IPS-11a (cell line): Measurements from ENCODE around the gene AP1S3.

Source experiments
- H3K4me3 ChIP-seq: one replicate; pipeline ENCODE4 v1.5.1; 2013; ENCODE audit warnings: low read depth, low read length, control low read depth

AP1S3 gene

GRCh38 chr2:223725986-223726970, 111.1 kb downstream of the AP1S3 start:
- no peak overlapping the region for H3K4me3 ChIP-seq

- no peak overlapping the region for H3K4me3 ChIP-seq
These were observed 111.9 kb downstream of the AP1S3 start for GRCh38 chr2:223725494-223725893.

DNA sequence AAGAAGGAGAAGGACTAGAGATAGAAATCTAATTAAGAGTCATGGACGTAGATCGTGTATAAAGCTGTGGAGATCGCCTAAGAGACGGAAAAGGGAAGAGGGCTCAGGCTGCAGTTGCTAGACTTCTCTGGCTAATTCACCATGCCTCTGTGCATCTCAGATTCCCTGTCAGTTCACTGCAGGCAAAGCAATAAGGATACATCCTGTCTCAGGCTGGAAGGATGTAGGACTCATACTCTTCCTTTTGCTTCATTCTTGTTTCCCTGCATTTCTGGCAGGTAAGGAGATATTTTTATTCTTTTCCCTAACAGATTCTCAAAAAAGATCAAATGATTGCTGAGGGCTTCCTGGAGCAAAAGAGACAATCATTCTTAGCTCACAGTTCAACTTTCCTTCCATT, 112.5 kb downstream of the AP1S3 start:
- no peak overlapping the region for H3K4me3 ChIP-seq

DNA sequence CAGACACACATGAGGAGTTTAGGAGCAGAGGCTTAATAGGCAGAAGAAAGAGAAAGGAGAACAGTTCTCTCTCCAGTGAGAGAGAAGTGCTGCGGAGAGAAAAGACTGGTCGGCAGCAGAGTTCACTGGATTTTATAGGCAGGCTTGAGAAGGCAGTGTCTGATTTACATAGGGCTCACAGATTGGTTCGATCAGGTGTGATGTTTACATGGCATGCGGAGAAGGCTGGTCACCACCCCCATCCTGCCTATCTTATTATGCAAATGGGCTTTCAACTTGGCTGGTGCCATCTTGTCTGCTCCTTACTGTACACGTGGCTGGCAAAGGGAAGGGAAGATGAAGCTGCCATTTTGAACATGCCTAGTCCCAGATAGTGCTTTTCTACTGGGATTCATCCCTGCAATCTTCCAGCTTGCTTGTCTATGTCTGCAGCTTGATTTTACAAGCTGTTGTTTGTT, 113.4 kb downstream of the AP1S3 start:
- peak overlapping the region; percentile 55 for H3K4me3 ChIP-seq

DNA sequence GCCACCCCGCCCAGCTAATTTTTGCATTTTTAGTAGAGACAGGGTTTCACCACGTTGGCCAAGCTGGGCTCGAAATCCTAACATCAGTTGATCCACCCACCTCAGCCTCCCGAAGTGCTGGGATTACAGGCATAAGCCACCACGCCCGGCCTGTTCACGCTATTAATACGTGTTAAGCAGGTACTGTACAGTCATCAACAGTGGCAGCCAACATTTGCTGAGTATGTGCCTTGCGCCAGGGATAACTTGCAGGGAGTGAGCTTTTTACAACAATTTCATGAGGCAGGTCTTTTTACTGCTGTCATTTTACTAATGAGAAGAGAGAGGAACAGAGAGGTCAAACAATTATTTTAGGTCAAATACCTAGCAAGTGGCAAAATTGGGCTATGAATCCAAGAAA, 115.2 kb downstream of the AP1S3 start:
- H3K4me3 ChIP-seq = no peak overlapping the region

DNA sequence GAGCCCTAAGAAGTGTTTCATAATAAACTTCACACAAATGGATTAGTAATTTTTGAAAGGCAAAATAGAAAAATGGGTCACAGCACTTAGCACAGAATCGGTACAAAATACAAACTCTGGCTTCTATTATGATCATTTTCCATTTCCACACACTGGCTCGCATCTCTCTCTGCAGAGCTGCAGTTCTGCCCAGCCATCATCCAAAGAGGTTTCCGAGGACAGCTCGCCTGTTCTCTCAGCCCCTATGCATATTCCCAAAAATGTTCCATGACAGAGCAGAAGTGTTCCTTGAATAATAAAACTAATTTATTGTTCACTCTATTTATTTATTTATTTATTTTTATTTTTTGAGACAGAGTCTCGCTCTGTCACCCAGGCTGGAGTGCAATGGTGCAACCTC, 115.6 kb downstream of the AP1S3 start:
- no peak overlapping the region for H3K4me3 ChIP-seq

DNA sequence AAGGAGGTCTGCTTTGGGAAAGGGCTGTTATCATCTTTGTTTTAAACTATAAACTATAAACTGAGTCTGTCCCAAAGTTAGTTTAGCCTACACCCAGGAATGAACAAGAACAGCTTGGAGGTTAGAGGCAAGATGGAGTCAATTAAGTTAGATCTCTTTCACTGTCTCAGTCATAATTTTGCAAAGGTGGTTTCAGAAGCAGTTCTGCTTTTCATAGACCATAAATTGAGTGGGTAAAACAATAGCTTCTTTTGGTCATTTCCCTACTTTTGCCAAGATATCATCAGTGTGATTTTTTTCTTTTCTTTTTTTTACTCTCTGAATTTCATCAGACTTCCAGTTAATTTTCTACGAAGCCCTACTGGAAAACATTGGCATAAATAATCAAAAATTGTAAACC, 117.0 kb downstream of the AP1S3 start:
- no peak overlapping the region for H3K4me3 ChIP-seq

DNA sequence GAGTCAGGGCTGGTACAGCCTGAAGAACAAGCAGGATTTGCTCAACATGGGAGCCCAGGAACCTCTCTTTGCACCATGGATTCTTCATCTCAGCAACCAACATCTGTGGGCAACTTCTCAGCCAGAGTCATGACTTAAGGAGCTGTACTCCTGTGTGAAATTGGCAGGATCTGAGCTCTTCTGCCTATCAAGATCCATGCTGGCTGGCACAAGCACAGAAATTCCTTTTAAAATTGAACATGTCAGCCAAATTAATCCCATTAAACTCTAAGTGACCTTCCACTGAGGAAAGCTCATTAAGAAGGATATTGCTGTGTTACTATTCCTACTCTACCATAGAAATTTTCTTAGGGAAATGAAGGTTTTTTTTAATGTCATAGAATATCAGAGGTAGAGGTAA, 124.7 kb downstream of the AP1S3 start:
- no peak overlapping the region for H3K4me3 ChIP-seq

GRCh38 chr2:223711596-223712326, 125.6 kb downstream of the AP1S3 start:
- no peak overlapping the region for H3K4me3 ChIP-seq
